Activated naive CD4-positive, alpha-beta T cell treated with anti-CD3 and anti-CD28 coated beads, Interleukin-2, amount 50 U/mL, for 24 hours (primary cell): ENCODE data around the gene TMPRSS2.

ENCODE experiments used
- H3K27ac Mint-ChIP-seq: one replicate; pipeline ENCODE4 v1.8.0; 2021; ENCODE audit warnings: mild to moderate bottlenecking, mixed read lengths
- H3K27me3 Mint-ChIP-seq: one replicate; pipeline ENCODE4 v1.8.0; 2021; ENCODE audit warnings: mixed read lengths
- H3K36me3 Mint-ChIP-seq: one replicate; pipeline ENCODE4 v1.8.0; 2021; ENCODE audit warnings: mixed read lengths
- H3K4me1 Mint-ChIP-seq: one replicate; pipeline ENCODE4 v1.8.0; 2021; ENCODE audit warnings: mixed read lengths
- H3K4me3 Mint-ChIP-seq: one replicate; pipeline ENCODE4 v1.8.0; 2021; ENCODE audit warnings: mild to moderate bottlenecking, mixed read lengths
- H3K9me3 Mint-ChIP-seq: one replicate; pipeline ENCODE4 v1.8.0; 2021; ENCODE audit warnings: mixed read lengths

The TMPRSS2 gene

DNA sequence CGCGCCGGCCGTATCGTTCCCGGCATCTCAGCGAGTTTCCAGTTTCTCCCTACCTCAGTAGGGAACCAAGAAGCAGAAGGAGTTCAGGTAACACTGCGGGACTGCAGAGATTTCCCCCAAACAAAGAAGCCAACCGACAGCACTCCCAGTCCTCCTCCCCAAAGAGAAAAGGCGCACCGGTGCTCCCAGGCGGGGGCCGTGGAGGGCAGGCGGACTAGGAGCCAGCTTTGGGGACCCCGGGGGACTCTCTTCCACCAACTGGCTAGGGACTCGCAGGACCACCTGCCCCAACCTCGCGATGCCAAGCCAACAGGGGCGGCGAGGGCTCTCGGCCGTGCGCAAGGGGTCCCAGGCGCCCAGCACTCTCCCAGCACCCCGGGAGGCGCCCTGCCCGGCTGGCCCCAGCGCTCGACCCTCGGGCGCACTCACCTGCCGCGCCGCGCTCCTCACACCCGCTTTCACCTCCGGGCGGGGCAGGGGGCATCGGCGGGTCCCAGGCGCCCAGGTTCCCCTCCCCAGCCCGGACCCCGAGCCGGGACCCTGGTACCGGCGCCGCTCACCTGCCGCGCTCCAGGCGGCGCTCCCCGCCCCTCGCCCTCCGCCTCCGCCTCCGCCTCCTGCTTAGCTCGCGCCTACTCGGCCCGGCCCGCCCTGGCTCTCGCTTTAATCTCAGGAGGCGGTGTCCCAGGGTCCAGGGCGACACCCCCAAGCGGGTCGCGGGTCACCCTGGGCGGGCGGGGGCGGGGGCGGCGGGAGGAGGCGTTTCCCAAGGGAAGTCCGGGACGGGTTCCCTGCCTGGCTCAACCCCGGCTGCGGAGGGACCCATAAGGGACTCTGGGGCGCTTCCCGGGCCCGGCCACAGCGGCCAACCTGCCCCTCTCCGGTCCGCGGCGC, at the start of gene TMPRSS2:
TSS of gene TMPRSS2 (minus strand) at position 638 of the 894 bp plus-strand sequence. CDS start 10,025 bp downstream, outside the sequence.
- Mint-ChIP-seq H3K36me3 (no peaks in the 10 kb centered on the region), H3K9me3 (no peaks in the 10 kb centered on the region), H3K27me3 (peaks cover 30% of the 10 kb centered on the region)

DNA sequence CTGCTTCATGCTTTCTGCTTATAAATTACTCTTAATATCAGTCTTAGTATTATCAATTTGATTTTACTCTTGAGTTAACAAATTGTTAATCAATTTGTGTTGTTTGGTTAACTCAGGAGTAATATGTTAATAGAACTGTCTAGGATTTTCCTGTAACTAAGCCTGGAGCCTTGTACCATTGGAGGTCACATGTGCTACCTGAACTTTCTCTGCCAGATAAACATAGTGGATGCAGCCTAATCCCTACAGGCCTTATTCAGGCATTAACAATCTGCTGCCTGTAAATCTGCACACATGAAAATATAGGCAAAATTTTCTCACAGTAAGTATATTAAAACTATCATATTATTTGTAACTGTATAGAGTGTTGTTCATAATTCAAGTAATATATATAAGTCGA, 47.1 kb upstream of the TMPRSS2 start:
- H3K27ac Mint-ChIP-seq: no peak overlapping the region
- no peak overlapping the region for H3K4me3 Mint-ChIP-seq
- no peaks in the 10 kb centered on the region for H3K4me1 Mint-ChIP-seq
- H3K9me3 Mint-ChIP-seq: no peaks in the 10 kb centered on the region
- peaks cover 10% of the 10 kb centered on the region for H3K27me3 Mint-ChIP-seq
- no peaks in the 10 kb centered on the region for H3K36me3 Mint-ChIP-seq

More for the DNA sequence above, at the start of gene TMPRSS2:
- no peaks in the 10 kb centered on the region for H3K4me1 Mint-ChIP-seq
- no peak within 1 kb of the TSS for H3K27ac Mint-ChIP-seq
- H3K4me3 Mint-ChIP-seq: no peak within 1 kb of the TSS

DNA sequence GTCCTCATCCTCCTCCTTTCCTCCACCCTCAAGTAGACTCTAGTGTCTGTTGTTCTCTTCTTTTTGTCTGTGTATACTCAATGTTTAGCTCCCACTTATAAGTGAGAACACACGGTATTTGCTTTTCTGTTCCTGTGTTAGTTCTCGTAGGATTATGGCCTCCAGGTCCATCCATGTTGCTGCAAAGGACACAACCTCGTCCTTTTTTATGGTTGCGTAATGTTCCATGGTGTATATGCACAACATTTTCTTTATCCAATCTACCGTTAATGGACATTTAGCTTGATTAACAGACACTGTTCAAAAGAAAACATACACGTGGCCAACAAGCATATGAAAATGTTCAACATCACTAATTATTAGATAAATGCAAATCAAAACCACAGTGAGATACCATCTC, 44.3 kb upstream of the TMPRSS2 start:
- Mint-ChIP-seq H3K27me3 (peaks cover 5% of the 10 kb centered on the region), H3K4me3 (no peak overlapping the region), H3K4me1 (no peaks in the 10 kb centered on the region), H3K9me3 (no peaks in the 10 kb centered on the region), H3K27ac (no peak overlapping the region), H3K36me3 (no peaks in the 10 kb centered on the region)

DNA sequence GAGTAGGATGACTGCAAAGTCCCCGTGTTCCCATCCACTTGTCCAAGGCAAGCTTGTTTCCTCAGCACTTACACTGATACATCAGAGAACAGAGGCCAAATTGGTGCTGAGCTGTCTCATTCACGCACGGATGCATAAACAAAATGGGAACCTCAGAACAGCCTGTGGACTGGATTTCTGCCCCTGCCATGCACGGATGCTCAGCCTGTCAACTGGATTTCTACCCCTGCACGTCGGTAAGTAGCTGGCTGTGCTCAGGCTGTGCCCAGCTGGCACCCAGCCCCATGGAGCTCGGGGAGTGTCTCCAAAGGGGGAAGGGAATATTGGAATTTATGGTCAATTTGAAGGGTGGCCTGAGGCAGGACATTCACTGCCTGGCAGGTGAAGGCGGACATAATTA, 40.8 kb upstream of the TMPRSS2 start:
- Mint-ChIP-seq H3K4me1 (no peaks in the 10 kb centered on the region), H3K27ac (no peak overlapping the region), H3K27me3 (peaks cover 6% of the 10 kb centered on the region), H3K9me3 (no peaks in the 10 kb centered on the region), H3K4me3 (no peak overlapping the region), H3K36me3 (no peaks in the 10 kb centered on the region)

DNA sequence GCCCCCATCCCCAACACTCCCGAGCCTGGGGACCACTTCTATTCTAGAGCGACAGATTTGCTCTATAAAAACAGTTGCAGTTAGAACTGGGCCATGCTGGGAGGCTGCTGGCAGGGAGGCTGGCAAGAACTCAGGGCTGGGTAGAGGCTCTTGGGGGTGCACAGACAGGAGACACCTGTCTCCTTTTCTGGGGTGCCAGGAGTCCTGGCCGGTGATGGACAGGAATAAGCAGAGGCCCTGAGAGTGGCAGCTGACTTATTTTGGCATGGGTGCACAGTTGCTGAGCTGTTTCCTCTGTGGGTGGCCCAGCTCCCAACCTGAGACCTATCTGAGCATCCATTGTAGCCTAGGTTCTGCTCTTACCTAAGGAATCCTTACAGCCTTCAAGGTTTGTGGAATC, 39.2 kb upstream of the TMPRSS2 start:
- peaks cover 10% of the 10 kb centered on the region for H3K27me3 Mint-ChIP-seq
- no peaks in the 10 kb centered on the region for H3K36me3 Mint-ChIP-seq
- no peaks in the 10 kb centered on the region for H3K9me3 Mint-ChIP-seq
- H3K4me1 Mint-ChIP-seq: no peaks in the 10 kb centered on the region
- no peak overlapping the region for H3K27ac Mint-ChIP-seq
- no peak overlapping the region for H3K4me3 Mint-ChIP-seq

DNA sequence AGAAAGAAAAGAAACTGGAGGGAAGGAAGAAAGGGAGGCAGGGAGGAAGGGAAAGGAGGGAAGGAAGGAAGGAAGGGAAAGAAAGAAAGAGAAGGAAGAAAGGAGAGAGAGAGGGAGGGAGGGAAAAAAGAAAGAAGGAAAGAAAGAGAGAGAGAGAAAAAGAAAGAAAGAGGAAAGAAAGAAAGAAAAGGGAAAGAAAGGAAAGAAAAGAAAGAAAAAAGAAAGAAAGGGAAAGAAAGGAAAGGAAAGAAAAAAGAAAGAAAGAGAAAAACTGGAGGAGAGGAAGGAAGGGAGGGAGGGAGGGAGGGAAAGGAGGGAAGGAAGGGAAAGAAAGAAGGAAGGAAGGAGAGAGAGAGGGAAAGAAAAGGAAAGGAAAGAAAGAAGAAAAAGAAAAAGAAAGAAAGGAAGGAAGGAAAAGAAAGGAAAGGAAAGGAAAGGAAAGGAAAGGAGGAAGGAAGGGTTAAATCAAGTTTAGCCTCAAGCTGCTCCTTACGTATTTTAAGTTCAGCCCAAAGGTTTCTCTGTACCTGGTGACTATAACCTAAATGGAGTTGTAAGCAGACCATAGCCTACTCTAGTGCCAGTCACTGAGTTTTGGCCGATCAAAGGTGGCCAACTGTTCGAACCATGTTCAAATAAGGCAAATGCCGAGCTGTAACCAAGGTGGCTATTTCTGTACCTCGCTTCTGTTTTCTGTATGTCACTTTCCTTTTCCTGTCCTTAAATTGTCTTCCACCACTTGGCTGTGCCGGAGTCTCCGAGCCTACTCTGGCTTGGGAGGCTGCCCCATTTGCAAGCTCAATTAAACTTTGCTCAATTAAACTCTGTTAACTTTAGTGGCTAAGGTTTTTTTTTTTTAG, 37.8 kb upstream of the TMPRSS2 start:
- H3K4me3 Mint-ChIP-seq: no peak overlapping the region
- no peak overlapping the region for H3K27ac Mint-ChIP-seq
- H3K27me3 Mint-ChIP-seq: peaks cover 13% of the 10 kb centered on the region
- H3K9me3 Mint-ChIP-seq: no peaks in the 10 kb centered on the region
- no peaks in the 10 kb centered on the region for H3K4me1 Mint-ChIP-seq
- no peaks in the 10 kb centered on the region for H3K36me3 Mint-ChIP-seq

DNA sequence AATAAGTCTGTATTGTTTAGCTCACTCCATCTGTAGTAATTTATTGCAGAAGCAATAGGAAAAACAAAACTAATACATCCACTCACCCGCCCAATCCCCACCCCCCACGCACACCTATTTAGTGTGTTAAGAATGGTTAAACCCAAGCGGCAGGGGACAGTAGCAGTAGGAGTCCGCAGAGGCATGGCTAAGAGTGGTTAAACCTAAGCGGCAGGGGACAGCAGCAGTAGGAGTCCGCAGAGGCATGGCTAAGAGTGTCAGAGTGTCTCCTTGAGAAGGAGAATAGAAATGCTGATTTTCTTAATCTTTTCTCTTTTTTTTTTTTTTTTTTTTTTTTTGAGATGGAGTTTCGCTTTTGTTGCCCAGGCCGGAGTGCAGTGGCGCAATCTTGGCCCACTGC, 34.8 kb upstream of the TMPRSS2 start:
- no peak overlapping the region for H3K27ac Mint-ChIP-seq
- no peaks in the 10 kb centered on the region for H3K9me3 Mint-ChIP-seq
- no peak overlapping the region for H3K4me3 Mint-ChIP-seq
- H3K4me1 Mint-ChIP-seq: no peaks in the 10 kb centered on the region
- H3K36me3 Mint-ChIP-seq: no peaks in the 10 kb centered on the region
- H3K27me3 Mint-ChIP-seq: peaks cover 14% of the 10 kb centered on the region

DNA sequence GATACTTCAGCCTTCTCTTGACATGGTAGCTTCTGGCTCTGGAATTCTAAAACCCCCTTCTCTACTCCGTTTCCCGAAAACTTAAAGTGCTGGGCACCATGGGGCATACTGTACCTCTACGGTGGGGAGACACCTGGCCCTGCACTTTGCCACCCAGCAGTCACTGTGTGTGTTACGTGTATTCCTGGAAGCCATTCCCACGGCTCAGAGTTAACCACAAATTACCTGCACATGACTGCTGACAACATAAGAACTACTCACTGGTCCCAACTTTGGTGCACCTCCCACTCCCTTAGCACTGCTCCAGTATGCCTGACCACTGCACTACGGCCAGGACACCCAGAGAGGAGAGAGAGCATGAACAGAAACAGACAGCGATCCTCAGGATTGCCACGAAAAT, 29.4 kb upstream of the TMPRSS2 start:
- Mint-ChIP-seq H3K9me3 (no peaks in the 10 kb centered on the region), H3K4me3 (no peak overlapping the region), H3K36me3 (no peaks in the 10 kb centered on the region), H3K4me1 (no peaks in the 10 kb centered on the region), H3K27ac (no peak overlapping the region), H3K27me3 (peaks cover 8% of the 10 kb centered on the region)

DNA sequence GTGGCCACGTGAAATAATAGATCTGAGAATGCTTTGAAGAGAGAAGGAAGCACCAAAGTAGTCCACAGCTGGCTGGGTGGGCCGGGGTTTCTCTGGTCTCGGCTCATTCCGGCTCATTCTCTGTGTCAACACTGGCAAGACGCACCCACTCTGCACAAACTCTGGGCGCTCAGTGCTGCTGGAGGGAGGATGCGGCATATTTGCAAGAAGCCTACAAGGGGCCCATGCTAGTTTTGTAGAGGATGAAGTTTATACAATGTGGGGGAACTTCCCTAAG, 28.8 kb upstream of the TMPRSS2 start:
- H3K27me3 Mint-ChIP-seq: peaks cover 10% of the 10 kb centered on the region
- no peak overlapping the region for H3K4me3 Mint-ChIP-seq
- H3K27ac Mint-ChIP-seq: no peak overlapping the region
- H3K9me3 Mint-ChIP-seq: no peaks in the 10 kb centered on the region
- no peaks in the 10 kb centered on the region for H3K4me1 Mint-ChIP-seq
- no peaks in the 10 kb centered on the region for H3K36me3 Mint-ChIP-seq

DNA sequence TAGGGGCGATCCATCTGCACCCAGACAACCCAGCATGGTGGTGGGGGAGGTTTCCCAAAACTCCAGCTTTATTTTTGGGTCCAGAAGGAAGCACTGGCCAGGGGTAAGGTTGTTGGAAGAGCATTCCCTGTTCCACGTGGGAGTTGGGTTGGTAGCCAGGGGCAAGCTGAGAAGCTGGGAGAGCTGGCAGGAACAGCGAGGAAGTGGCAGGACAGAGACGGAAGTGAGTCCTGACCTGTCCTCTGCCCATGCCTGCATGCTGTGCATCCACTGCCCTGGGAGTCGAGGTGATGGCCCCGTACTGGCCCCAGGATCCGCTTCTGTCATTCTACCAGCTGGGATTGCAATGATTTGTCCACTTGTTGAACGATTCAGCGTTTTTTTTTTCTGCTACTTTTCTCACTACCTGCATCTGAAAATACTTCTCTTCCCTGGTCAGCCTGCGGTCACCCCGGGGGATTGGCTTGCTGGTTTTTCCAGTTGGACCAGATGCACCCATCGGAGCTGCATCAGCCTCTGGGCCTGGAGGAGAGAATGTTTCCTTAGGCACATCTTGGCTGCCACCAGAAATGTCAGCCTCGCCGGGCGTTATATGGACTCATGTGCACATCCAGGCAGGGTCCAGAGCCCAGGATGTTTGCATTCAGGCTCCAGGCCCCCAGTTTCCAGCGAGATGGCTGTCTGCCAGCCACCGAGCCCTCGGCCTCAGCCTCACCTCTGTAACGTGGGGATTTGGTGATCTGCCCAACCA, 28.3 kb upstream of the TMPRSS2 start:
- Mint-ChIP-seq H3K27me3 (peaks cover 7% of the 10 kb centered on the region), H3K4me3 (no peak overlapping the region), H3K27ac (no peak overlapping the region)

DNA sequence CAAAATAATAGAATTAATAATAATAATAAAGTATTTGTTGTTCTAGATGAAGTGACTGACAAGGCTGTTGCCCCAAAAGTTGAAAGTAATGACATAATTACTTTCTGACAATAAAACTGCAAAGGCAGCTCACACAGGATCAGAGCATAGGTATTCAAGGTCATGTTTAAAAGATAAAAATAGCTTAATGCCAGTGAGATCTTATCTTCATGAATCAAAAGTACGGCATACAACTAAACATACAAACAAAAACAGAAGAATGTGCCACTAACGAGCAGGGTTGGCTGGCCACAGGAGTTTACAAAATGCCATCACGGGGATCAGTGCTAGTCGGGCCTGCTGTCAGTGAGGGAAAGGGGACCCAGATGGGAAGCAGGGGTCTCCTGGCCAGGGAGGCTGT, 22.4 kb upstream of the TMPRSS2 start:
- Mint-ChIP-seq H3K9me3 (no peaks in the 10 kb centered on the region), H3K27me3 (peaks cover 6% of the 10 kb centered on the region), H3K27ac (no peak overlapping the region), H3K4me3 (no peak overlapping the region), H3K4me1 (no peaks in the 10 kb centered on the region), H3K36me3 (no peaks in the 10 kb centered on the region)

More for the DNA sequence above, 28.3 kb upstream of the TMPRSS2 start:
- no peaks in the 10 kb centered on the region for H3K4me1 Mint-ChIP-seq
- H3K36me3 Mint-ChIP-seq: no peaks in the 10 kb centered on the region
- H3K9me3 Mint-ChIP-seq: no peaks in the 10 kb centered on the region

DNA sequence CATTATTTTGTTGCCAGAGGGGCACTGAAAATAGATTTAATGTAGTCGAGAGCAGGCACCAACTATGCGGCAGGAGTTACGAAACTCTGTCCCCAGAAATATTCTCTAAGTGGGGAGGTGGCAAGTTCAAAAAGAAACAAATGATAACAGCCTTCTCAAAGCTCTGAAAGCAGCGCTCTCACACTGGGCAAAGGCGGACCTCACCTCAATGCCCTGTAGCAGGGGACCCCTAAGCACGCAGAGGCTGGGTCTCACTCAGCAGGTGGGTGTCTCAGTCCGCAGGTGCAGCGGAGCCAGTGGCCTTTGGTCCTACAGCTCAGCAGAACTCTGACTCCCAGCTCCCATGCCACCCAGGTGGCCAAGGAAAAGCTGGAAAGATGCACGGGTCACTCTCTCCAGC, 21.8 kb upstream of the TMPRSS2 start:
- Mint-ChIP-seq H3K27me3 (peaks cover 6% of the 10 kb centered on the region), H3K9me3 (no peaks in the 10 kb centered on the region), H3K4me1 (no peaks in the 10 kb centered on the region), H3K36me3 (no peaks in the 10 kb centered on the region), H3K4me3 (no peak overlapping the region), H3K27ac (no peak overlapping the region)

DNA sequence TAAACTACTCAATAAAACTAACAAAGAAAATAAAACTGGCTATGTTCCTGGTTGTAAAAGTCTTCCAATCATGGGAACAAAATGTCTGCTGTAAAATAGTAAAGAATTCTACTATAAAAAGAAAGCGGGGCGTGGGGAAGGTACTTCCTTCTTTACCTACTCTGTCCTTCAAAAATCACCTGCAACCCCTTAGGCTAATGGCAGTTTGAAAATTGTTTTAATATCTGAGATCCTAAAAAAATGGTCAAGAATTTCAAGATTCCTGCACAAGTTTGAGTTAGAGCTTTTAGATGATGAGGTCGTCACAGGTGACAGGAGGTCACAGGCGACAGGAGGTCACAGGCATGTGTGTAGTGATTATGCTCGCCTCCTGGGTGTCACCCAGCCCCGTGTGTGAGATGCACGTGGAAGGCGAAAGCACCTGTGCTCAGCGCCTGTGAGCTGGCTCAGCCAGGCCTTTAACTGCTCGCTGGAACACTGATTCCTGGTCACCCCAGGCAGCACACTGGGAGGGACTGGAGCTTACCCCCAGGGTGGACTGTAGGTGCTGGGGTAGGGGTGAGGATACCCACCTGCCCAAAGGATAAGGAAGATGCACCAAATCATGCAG, 18.6 kb upstream of the TMPRSS2 start:
- Mint-ChIP-seq H3K27me3 (peaks cover 4% of the 10 kb centered on the region), H3K36me3 (no peaks in the 10 kb centered on the region), H3K27ac (no peak overlapping the region), H3K4me1 (no peaks in the 10 kb centered on the region), H3K4me3 (no peak overlapping the region), H3K9me3 (no peaks in the 10 kb centered on the region)

DNA sequence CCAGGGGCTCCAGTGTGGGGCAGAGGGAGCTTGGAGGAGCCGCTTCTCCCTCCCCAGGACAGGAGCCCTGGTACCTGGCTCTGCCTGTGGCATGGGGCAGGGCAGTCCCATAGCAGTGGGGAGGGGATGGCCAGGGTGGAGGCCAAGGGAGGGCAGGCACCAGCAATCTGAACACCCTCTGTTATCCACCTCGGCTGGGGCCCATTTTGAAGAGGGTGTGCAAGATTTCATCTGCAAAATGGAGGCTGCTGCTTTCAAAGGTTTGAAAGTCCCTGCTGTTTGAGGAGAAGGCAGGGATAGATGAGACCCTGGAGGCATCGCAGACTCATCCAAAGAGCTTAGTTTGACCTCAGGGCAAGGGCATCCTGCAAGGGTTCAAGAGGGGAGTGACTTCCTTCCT, 15.2 kb upstream of the TMPRSS2 start:
- no peaks in the 10 kb centered on the region for H3K9me3 Mint-ChIP-seq
- H3K36me3 Mint-ChIP-seq: no peaks in the 10 kb centered on the region
- peaks cover 4% of the 10 kb centered on the region for H3K27me3 Mint-ChIP-seq
- H3K4me1 Mint-ChIP-seq: no peaks in the 10 kb centered on the region
- no peak overlapping the region for H3K4me3 Mint-ChIP-seq
- no peak overlapping the region for H3K27ac Mint-ChIP-seq

DNA sequence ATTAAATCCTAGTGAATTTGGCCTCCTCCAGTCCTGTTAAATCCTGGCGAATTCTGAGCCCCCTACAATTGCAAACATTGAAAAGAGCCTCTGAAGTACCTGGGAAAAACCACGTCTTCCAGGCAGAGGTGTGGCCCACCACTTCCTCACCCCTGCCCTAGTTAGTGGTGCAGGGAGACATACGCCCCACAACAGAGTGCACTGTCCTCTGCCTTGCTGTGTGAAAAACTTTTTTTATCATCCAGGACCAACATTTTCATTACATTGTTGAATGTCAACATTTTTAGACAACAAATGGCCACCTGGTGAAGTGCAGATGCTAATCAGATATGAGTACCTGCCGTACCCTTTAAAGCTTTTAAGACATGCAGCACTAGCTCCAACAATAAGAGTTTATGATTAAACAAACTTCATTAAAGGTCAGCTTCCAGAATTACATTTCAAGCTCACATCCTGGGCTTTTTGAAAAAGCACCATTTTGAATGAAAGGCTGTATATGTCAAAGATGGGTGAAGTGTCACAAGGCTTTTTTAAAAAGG, 13.6 kb upstream of the TMPRSS2 start:
- no peaks in the 10 kb centered on the region for H3K4me1 Mint-ChIP-seq
- no peaks in the 10 kb centered on the region for H3K36me3 Mint-ChIP-seq
- H3K27ac Mint-ChIP-seq: no peak overlapping the region
- H3K9me3 Mint-ChIP-seq: no peaks in the 10 kb centered on the region
- no peak overlapping the region for H3K4me3 Mint-ChIP-seq
- peaks cover 4% of the 10 kb centered on the region for H3K27me3 Mint-ChIP-seq
